PC-3 (cell line): Measurements from ENCODE around the gene GIGYF1. TPM values are rescaled to one million over a fixed set of nuclear protein-coding genes. Genes with fewer than 3 reads are reported as not detected.

Experiments used
- ATAC-seq: fragments of 200-7000 bp; cut with Tn5 transposase; 2 replicates; pipeline ENCODE4 v1.9.1; 2020; ENCODE audit warnings: mild to moderate bottlenecking, moderate library complexity
- BruUV-seq: library from RNA; stranded (reverse); fragments of 400-500 nt; replicated peaks from 2 replicates; lab custom pipeline; 2021; lab: Mats Ljungman, UMichigan
- CTCF ChIA-PET: fragments of 300-600 bp; sonication (Branson Sonifier 250); formaldehyde crosslinking; loops from one replicate; lab custom pipeline; 2022; ENCODE audit warnings: antibody characterized with exemption; lab: Charles Lee
- POLR2A ChIA-PET: fragments of 300-600 bp; sonication (Branson Sonifier 250); formaldehyde crosslinking; loops from one replicate; lab custom pipeline; 2022; ENCODE audit warnings: antibody characterized with exemption; ENCODE audit not compliant: unreplicated experiment; lab: Charles Lee
- DNase-seq: peaks from one replicate; pipeline ENCODE4 v3.0.0-alpha.2; 2015
- H2AFZ ChIP-seq: fragments of 300-600 bp; sonication (generic); 2 replicates; pipeline ENCODE4 v1.6.0; 2016; ENCODE audit warnings: antibody characterized with exemption, low read length
- H3F3A ChIP-seq: fragments of 300-600 bp; sonication (generic); one replicate; pipeline ENCODE4 v1.6.0; 2017; ENCODE audit warnings: antibody characterized with exemption, low read length, control low read depth, mild to moderate bottlenecking; ENCODE audit not compliant: unreplicated experiment
- H3K27ac ChIP-seq: fragments of 300-600 bp; sonication (generic); 2 replicates; pipeline ENCODE4 v1.5.1; 2016; ENCODE audit warnings: mild to moderate bottlenecking, low read length
- H3K27me3 ChIP-seq: fragments of 300-600 bp; sonication (generic); 2 replicates; pipeline ENCODE4 v1.6.1; 2016; ENCODE audit warnings: low read length, mixed read lengths
- H3K36me3 ChIP-seq: fragments of 300-600 bp; sonication (generic); 2 replicates; pipeline ENCODE4 v1.6.1; 2016; ENCODE audit warnings: low read depth, mixed run types, low read length, mixed read lengths
- H3K4me1 ChIP-seq: fragments of 300-600 bp; sonication (generic); 2 replicates; pipeline ENCODE4 v1.5.1; 2016; ENCODE audit warnings: low read length; ENCODE audit not compliant: insufficient read depth
- H3K4me2 ChIP-seq: fragments of 300-600 bp; sonication (generic); 2 replicates; pipeline ENCODE4 v1.6.0; 2016; ENCODE audit warnings: low read length
- H3K4me3 ChIP-seq: fragments of 300-600 bp; sonication (generic); 2 replicates; pipeline ENCODE4 v1.5.1; 2016; ENCODE audit warnings: mild to moderate bottlenecking, low read length, mixed read lengths
- H3K79me2 ChIP-seq: fragments of 300-600 bp; sonication (generic); 2 replicates; pipeline ENCODE4 v1.6.1; 2017; ENCODE audit warnings: low read length, mixed read lengths
- H3K9ac ChIP-seq: fragments of 300-600 bp; sonication (generic); 2 replicates; pipeline ENCODE4 v1.6.0; 2016; ENCODE audit warnings: mild to moderate bottlenecking, low read length
- H3K9me2 ChIP-seq: fragments of 300-600 bp; sonication (generic); replicated peaks from 2 replicates; pipeline ENCODE4 v1.6.1; 2016; ENCODE audit warnings: mixed run types, low read length, mixed read lengths
- H3K9me3 ChIP-seq: fragments of 300-600 bp; sonication (generic); 2 replicates; pipeline ENCODE4 v1.6.1; 2016; ENCODE audit warnings: low read length, mixed read lengths
- H4K20me1 ChIP-seq: fragments of 300-600 bp; sonication (generic); 2 replicates; pipeline ENCODE4 v1.6.1; 2016; ENCODE audit warnings: low read length, mixed read lengths
- EZH2 ChIP-seq: fragments of 300-600 bp; sonication (generic); IDR thresholded peaks from one replicate; pipeline ENCODE4 v1.6.1; 2017; ENCODE audit warnings: antibody characterized with exemption, mild to moderate bottlenecking, low read length; ENCODE audit not compliant: unreplicated experiment
- EZH2phosphoT487 ChIP-seq: fragments of 300-600 bp; sonication (generic); IDR thresholded peaks from 2 replicates; pipeline ENCODE4 v1.6.1; 2018; ENCODE audit warnings: mild to moderate bottlenecking, antibody characterized with exemption, low read length, borderline replicate concordance
- intact Hi-C: fragments of 100-400 bp; cut with micrococcal nuclease; formaldehyde crosslinking; loops from 2 replicates; pipeline ENCODE4 v1.9.0; 2023
- total RNA-seq: library from RNA; depleted of rRNA; stranded (reverse); fragments of >200 nt; gene quantifications from 2 replicates; pipeline ENCODE4 v1.2.3, GENCODE V29; 2014
- TF ChIP-seq, protein P1 (sequence below): fragments of 300-600 bp; sonication (generic); conservative IDR thresholded peaks from 2 replicates; pipeline ENCODE4 v1.5.1; 2017; ENCODE audit warnings: antibody characterized with exemption, low read depth, mild to moderate bottlenecking, low read length

Gene GIGYF1
- total RNA-seq, 1 experiment from 2014 or later = 26.6 TPM

DNA sequence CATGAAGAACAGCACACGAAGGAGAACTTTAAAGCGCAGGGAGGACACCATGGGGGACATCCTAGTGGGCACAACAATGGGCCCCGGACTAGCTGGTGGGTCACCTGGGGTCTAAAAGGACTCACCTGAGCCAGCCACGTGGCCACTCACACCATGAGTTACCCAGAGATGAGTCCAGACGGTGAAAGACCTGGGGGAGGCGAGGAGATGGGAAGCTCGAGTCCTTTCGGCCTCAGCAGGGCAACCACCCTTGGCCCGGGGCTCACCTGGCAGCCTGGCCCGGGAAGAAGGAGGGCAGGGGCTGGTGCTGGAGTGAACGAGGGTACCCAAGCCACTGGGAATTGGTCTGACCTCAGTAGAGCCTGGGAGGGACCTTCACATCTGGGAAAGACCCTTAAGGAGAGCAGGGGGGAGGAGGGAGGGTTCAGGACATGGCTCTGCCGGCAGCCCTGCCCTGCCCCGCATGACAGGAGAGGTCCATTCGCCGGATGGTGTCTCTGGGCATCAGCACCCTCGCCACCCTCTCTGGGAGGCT lies 5.7 kb downstream of the GIGYF1 start:
- Histone ChIP-seq H2AFZ (no peak overlapping the region), H3K4me3 (no peak overlapping the region), H3K4me1 (peaks cover 12% of the 10 kb centered on the region), H3K9ac (no peak overlapping the region), H3K79me2 (peaks cover 51% of the 10 kb centered on the region), H3K9me2 (no peaks in the 10 kb centered on the region), H3K36me3 (peaks cover 5% of the 10 kb centered on the region), H4K20me1 (peaks cover 5% of the 10 kb centered on the region), H3K27ac (no peak overlapping the region), H3K9me3 (no peaks in the 10 kb centered on the region), H3K4me2 (no peak overlapping the region), H3F3A (no peaks in the 10 kb centered on the region), H3K27me3 (no peaks in the 10 kb centered on the region)
- ATAC-seq (no peak), DNase-seq (no peak)
- no TSS peak for BruUV-seq
- POLR2A ChIA-PET = no interaction called here
- intact Hi-C loops = no loop called here
- CTCF ChIA-PET = no interaction called here
- TF ChIP-seq EZH2phosphoT487 (no peak), EZH2 (no peak)
- TF ChIP-seq, protein P1, sequence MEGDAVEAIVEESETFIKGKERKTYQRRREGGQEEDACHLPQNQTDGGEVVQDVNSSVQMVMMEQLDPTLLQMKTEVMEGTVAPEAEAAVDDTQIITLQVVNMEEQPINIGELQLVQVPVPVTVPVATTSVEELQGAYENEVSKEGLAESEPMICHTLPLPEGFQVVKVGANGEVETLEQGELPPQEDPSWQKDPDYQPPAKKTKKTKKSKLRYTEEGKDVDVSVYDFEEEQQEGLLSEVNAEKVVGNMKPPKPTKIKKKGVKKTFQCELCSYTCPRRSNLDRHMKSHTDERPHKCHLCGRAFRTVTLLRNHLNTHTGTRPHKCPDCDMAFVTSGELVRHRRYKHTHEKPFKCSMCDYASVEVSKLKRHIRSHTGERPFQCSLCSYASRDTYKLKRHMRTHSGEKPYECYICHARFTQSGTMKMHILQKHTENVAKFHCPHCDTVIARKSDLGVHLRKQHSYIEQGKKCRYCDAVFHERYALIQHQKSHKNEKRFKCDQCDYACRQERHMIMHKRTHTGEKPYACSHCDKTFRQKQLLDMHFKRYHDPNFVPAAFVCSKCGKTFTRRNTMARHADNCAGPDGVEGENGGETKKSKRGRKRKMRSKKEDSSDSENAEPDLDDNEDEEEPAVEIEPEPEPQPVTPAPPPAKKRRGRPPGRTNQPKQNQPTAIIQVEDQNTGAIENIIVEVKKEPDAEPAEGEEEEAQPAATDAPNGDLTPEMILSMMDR = no peak

DNA sequence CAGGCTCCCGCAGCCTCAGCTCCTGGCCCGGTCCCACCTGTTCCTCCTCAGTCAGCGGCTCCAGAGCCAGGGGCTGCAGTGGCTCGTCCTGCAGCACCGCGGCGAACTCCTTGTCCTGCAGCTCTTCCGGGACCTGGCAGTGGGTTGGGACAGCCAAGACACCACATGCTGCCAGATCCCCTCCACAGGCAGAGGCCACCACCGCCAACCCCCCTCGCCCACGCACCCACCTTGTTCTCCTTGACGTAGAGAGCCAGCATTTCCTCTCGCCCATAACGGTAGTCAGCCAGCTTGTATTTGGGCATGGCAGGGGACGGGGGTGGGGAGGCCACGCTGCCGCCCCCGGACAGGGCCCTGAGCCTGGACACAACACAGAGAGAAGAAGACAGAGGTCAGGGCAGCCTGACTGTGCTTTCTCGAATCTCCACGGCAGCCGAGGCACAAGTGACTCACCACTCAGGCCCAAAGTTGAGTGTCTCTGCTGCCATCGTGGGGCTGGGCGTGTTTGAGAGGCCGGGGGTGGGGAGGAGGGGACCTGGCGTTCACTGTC lies 6.2 kb downstream of the GIGYF1 start:
- peaks cover 5% of the 10 kb centered on the region for H4K20me1 ChIP-seq
- DNase-seq = no peak
- H3K27me3 ChIP-seq = no peaks in the 10 kb centered on the region
- no peak overlapping the region for H3K4me3 ChIP-seq
- TF ChIP-seq EZH2 (no peak), EZH2phosphoT487 (no peak)
- TF ChIP-seq, protein P1 = no peak
- intact Hi-C loops = no loop called here
- ATAC-seq = no peak
- H3K4me2 ChIP-seq = no peak overlapping the region
- no TSS peak for BruUV-seq
- H3F3A ChIP-seq = no peaks in the 10 kb centered on the region
- H3K9me3 ChIP-seq = no peaks in the 10 kb centered on the region
- H3K27ac ChIP-seq = no peak overlapping the region
- ChIA-PET CTCF (no interaction called here), POLR2A (no interaction called here)
- no peak overlapping the region for H2AFZ ChIP-seq
- peaks cover 11% of the 10 kb centered on the region for H3K4me1 ChIP-seq
- H3K9ac ChIP-seq = no peak overlapping the region
- H3K36me3 ChIP-seq = peaks cover 5% of the 10 kb centered on the region
- H3K9me2 ChIP-seq = no peaks in the 10 kb centered on the region
- H3K79me2 ChIP-seq = peaks cover 46% of the 10 kb centered on the region

GRCh38 chr7:100687261-100687660 lies 6.8 kb downstream of the GIGYF1 start:
- no peaks in the 10 kb centered on the region for H3K27me3 ChIP-seq
- peaks cover 5% of the 10 kb centered on the region for H3K36me3 ChIP-seq
- peaks cover 5% of the 10 kb centered on the region for H4K20me1 ChIP-seq
- no peaks in the 10 kb centered on the region for H3K9me2 ChIP-seq
- intact Hi-C loops = no loop called here
- BruUV-seq = no TSS peak
- H3K9ac ChIP-seq = no peak overlapping the region
- no peaks in the 10 kb centered on the region for H3K9me3 ChIP-seq
- peaks cover 6% of the 10 kb centered on the region for H3K4me1 ChIP-seq
- H2AFZ ChIP-seq = no peak overlapping the region
- no peak overlapping the region for H3K27ac ChIP-seq
- DNase-seq = no peak
- CTCF ChIA-PET = no interaction called here
- H3K4me2 ChIP-seq = no peak overlapping the region
- ATAC-seq = no peak
- H3F3A ChIP-seq = no peaks in the 10 kb centered on the region
- POLR2A ChIA-PET = no interaction called here
- H3K79me2 ChIP-seq = peaks cover 40% of the 10 kb centered on the region
- no peak overlapping the region for H3K4me3 ChIP-seq
- TF ChIP-seq EZH2phosphoT487 (no peak), EZH2 (no peak)
